DND-41 (cell line): ENCODE measurements around the gene OR5H15.

Source experiments
- CTCF ChIP-seq: IDR thresholded peaks from 2 replicates; pipeline ENCODE4 v1.5.1; 2012; ENCODE audit warnings: borderline replicate concordance, low read length, moderate library complexity, mild to moderate bottlenecking; ENCODE audit not compliant: poor library complexity, severe bottlenecking; ENCODE audit errors: extremely low read depth
- EZH2 ChIP-seq: IDR thresholded peaks from 3 replicates; pipeline ENCODE4 v1.6.1; 2012; ENCODE audit warnings: borderline replicate concordance, low read depth, mild to moderate bottlenecking, moderate library complexity, low read length, inconsistent platforms; ENCODE audit not compliant: severe bottlenecking

GRCh38 chr3:98199020-98199419, 32.5 kb downstream of the OR5H15 start:
- TF ChIP-seq CTCF, result no peak
- no peak for TF ChIP-seq EZH2
